CD4-positive, alpha-beta T cell treated with Interferon alpha-2 for 1 hour (primary cell): Measurements from ENCODE around the gene CA9.

Experiments used
- DNase-seq, 2 donors: peaks; one replicate each; pipeline ENCODE4 v3.0.0-alpha.2; 2020 to 2022

CA9 gene

GRCh38 chr9:35719546-35719945 is 45.8 kb downstream of the CA9 start:
- no peak for DNase-seq

- no peak for DNase-seq
Observed at GRCh38 chr9:35723426-35723825, 49.7 kb downstream of the CA9 start.

DNA sequence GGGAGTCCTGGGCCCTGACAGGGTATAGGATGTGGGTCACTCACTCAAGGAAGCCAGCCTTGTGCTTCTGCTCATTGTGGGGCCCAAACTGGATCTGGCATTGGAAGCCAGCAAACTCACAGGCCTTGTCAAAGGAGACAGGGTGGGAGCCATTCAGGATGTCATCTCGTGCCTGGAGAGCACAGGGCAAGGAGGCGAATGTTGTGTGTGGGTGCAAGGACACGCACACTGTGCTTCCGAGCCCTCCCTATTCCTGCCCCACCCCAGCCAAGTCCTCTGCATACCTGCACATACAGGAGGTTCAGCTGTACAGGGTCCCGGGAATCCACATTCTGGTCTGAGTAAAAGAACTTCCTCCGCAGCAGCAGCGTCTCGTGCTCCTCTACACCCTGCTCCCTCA is 50.2 kb downstream of the CA9 start:
- no peak for DNase-seq

DNA sequence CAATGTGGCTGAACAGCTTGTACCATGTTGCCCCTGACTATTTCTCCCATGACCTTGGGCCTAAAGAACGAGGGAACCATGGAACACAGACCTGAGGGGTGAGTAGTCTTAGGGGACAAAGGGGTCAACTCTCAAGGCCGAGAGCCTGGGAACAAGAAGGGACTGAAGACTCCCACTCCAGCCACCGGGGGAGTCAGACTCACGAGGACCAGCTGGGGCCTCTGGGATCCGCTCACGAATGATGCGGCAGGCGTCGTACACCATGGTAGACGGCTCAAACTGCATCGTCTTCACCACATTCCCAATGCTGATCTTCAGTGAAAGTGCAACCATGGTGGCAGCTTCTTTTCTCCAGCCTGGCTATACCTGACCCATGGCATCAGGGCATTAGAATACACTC is 51.6 kb downstream of the CA9 start:
- DNase-seq = no peak

GRCh38 chr9:35726931-35727330 is 53.2 kb downstream of the CA9 start:
- peak; percentile 39 to 58 for DNase-seq

DNA sequence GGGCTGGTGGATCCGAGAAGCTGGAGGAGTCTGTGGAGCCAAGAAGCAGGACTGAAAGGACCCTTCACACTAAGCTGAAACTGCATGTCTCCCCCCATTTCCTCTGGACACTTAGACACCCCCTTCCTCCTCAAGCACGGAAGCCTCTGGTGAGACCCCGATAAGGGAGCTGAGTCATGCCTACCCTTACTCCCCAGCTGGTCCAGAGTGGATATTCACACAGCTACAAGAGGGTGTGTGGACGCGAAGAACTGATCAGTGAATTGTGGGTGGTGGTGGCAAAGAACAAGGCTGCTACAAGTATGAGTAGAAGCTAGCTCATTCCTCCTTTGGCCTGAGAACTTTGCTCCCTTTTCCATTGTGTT is 53.9 kb downstream of the CA9 start:
- no peak for DNase-seq

GRCh38 chr9:35728041-35728971 is 54.6 kb downstream of the CA9 start:
- peak; percentile 43 to 50 for DNase-seq

DNA sequence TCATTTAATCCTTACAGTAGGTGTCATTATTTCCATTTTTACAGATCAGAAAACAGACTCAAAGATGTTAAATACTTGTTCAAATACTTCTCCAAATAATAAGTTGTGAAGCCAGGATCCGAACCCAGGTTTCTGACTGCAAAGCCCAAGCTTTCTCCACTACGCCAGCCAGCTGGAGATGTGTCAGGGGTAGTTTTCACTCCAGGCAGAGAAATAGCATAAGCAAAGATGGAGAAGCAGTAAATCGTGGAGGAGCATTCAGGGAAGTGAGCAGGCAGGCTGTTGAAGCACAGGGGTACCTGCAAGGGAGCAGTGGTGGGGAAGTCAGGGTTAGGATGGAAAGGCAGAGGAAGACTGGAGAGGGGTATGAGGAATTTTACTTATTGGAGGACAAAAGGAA is 55.4 kb downstream of the CA9 start:
- no peak for DNase-seq

GRCh38 chr9:35729700-35730485 is 56.2 kb downstream of the CA9 start:
- peak; percentile 54 to 60 for DNase-seq

- no peak for DNase-seq
Observed at GRCh38 chr9:35730486-35730854, 56.7 kb downstream of the CA9 start.
